KMS-11 (cell line): ENCODE data around the gene EME2.

Source experiments
- H2AFZ ChIP-seq: fragments of 200-600 bp; sonication (generic); 2 replicates; pipeline ENCODE4 v1.6.1; 2016; ENCODE audit warnings: antibody characterized with exemption, mixed run types, low read depth
- H3K27ac ChIP-seq: fragments of 200-600 bp; sonication (generic); 2 replicates; pipeline ENCODE4 v1.6.1; 2016; ENCODE audit warnings: mild to moderate bottlenecking, mixed run types
- H3K27me3 ChIP-seq: fragments of 200-600 bp; sonication (generic); 2 replicates; pipeline ENCODE4 v1.6.1; 2017; ENCODE audit warnings: mild to moderate bottlenecking, low read depth, mixed run types, moderate library complexity; ENCODE audit not compliant: insufficient read depth
- H3K36me3 ChIP-seq: fragments of 200-600 bp; sonication (generic); 2 replicates; pipeline ENCODE4 v1.6.1; 2017; ENCODE audit warnings: mild to moderate bottlenecking, mixed run types; ENCODE audit not compliant: insufficient read depth
- H3K4me1 ChIP-seq: fragments of 200-600 bp; sonication (generic); 2 replicates; pipeline ENCODE4 v1.6.1; 2016; ENCODE audit warnings: mild to moderate bottlenecking, low read depth, mixed run types; ENCODE audit not compliant: poor library complexity, severe bottlenecking
- H3K4me2 ChIP-seq: fragments of 200-600 bp; sonication (generic); 2 replicates; pipeline ENCODE4 v1.7.0; 2016; ENCODE audit warnings: mild to moderate bottlenecking, mixed run types
- H3K4me3 ChIP-seq: fragments of 200-600 bp; sonication (generic); IDR thresholded peaks from 2 replicates; pipeline ENCODE4 v1.6.1; 2017; ENCODE audit warnings: low read depth, low read length, mixed read lengths; ENCODE audit not compliant: insufficient read depth
- H3K79me2 ChIP-seq: fragments of 200-600 bp; sonication (generic); 2 replicates; pipeline ENCODE4 v1.6.1; 2016; ENCODE audit warnings: low read depth, mixed run types; ENCODE audit not compliant: insufficient read depth
- H3K9ac ChIP-seq: fragments of 200-600 bp; sonication (generic); 2 replicates; pipeline ENCODE4 v1.6.1; 2016; ENCODE audit warnings: mild to moderate bottlenecking, mixed run types
- H4K20me1 ChIP-seq: fragments of 200-600 bp; sonication (generic); 2 replicates; pipeline ENCODE4 v1.6.1; 2016; ENCODE audit warnings: mild to moderate bottlenecking, mixed run types; ENCODE audit not compliant: insufficient read depth
- CTCF ChIP-seq: fragments of 200-600 bp; sonication (generic); conservative IDR thresholded peaks from 2 replicates; pipeline ENCODE4 v1.6.1; 2017; ENCODE audit warnings: low read depth, mild to moderate bottlenecking, antibody characterized with exemption, low read length, moderate library complexity, mixed read lengths

The EME2 gene

GRCh38 chr16:1747934-1748333 is 24.7 kb upstream of the EME2 start:
- Histone ChIP-seq H2AFZ (no peak overlapping the region), H3K4me2 (no peak overlapping the region), H4K20me1 (no peaks in the 10 kb centered on the region), H3K4me3 (no peak overlapping the region), H3K9ac (no peak overlapping the region), H3K79me2 (no peaks in the 10 kb centered on the region), H3K27me3 (no peaks in the 10 kb centered on the region), H3K4me1 (no peaks in the 10 kb centered on the region), H3K27ac (no peak overlapping the region), H3K36me3 (no peaks in the 10 kb centered on the region)
- TF ChIP-seq CTCF: no peak

- Histone ChIP-seq H3K4me2 (no peak overlapping the region), H3K4me3 (no peak overlapping the region), H3K36me3 (no peaks in the 10 kb centered on the region), H3K9ac (no peak overlapping the region), H3K79me2 (no peaks in the 10 kb centered on the region), H2AFZ (no peak overlapping the region), H4K20me1 (no peaks in the 10 kb centered on the region), H3K4me1 (no peaks in the 10 kb centered on the region), H3K27ac (no peak overlapping the region), H3K27me3 (no peaks in the 10 kb centered on the region)
- TF ChIP-seq CTCF: no peak
These were observed 23.2 kb upstream of the EME2 start for GRCh38 chr16:1749152-1750117.

- H3K36me3 ChIP-seq: no peaks in the 10 kb centered on the region
- H3K4me1 ChIP-seq: no peaks in the 10 kb centered on the region
These were observed 20.7 kb upstream of the EME2 start for GRCh38 chr16:1751946-1752345.

GRCh38 chr16:1752853-1753252 is 19.8 kb upstream of the EME2 start:
- H3K4me3 ChIP-seq: no peak overlapping the region
- H3K27ac ChIP-seq: no peak overlapping the region
- no peaks in the 10 kb centered on the region for H3K79me2 ChIP-seq
- H3K9ac ChIP-seq: no peak overlapping the region
- H3K4me2 ChIP-seq: no peak overlapping the region
- H3K36me3 ChIP-seq: no peaks in the 10 kb centered on the region
- H4K20me1 ChIP-seq: no peaks in the 10 kb centered on the region
- TF ChIP-seq CTCF: no peak
- H3K4me1 ChIP-seq: no peaks in the 10 kb centered on the region
- H3K27me3 ChIP-seq: no peaks in the 10 kb centered on the region
- no peak overlapping the region for H2AFZ ChIP-seq

More at GRCh38 chr16:1751946-1752345, 20.7 kb upstream of the EME2 start:
- Histone ChIP-seq H3K79me2 (no peaks in the 10 kb centered on the region), H2AFZ (no peak overlapping the region), H4K20me1 (no peaks in the 10 kb centered on the region), H3K4me2 (no peak overlapping the region), H3K27ac (no peak overlapping the region), H3K4me3 (no peak overlapping the region), H3K27me3 (no peaks in the 10 kb centered on the region), H3K9ac (no peak overlapping the region)
- no peak for TF ChIP-seq CTCF
